Left lung (tissue), 10 donors: ENCODE measurements around the gene NEGR1. TPM values are rescaled to one million over a fixed set of nuclear protein-coding genes. Genes with fewer than 3 reads are reported as not detected.

ENCODE experiments used
- ATAC-seq: fragments of 200-7000 bp; cut with Tn5 transposase; one replicate; pipeline ENCODE4 v1.9.1; 2020; ENCODE audit warnings: moderate library complexity
- DNase-seq, 4 donors: peaks; one replicate each; pipeline ENCODE4 v3.0.0-alpha.2; 2013 to 2020
- H3K27ac ChIP-seq, 2 donors: fragments of 200-600 bp; sonication (generic) in 1 of 2; one replicate each; pipeline versions ENCODE4 v1.5.0 to v1.8.0; 2020 to 2021
- H3K27me3 ChIP-seq, 2 donors: fragments of 200-600 bp; sonication (generic) in 1 of 2; one replicate each; pipeline versions ENCODE4 v1.5.0 to v1.8.0; 2020 to 2021
- H3K36me3 ChIP-seq, 2 donors: fragments of 200-600 bp; sonication (generic) in 1 of 2; one replicate each; pipeline versions ENCODE4 v1.5.0 to v1.8.0; 2020 to 2021
- H3K4me1 ChIP-seq, 2 donors: fragments of 200-600 bp; one replicate each; pipeline ENCODE4 v1.8.0; 2021
- H3K4me3 ChIP-seq, 2 donors: fragments of 200-600 bp; sonication (generic) in 1 of 2; one replicate each; pipeline versions ENCODE4 v1.5.0 to v1.8.0; 2020 to 2021; ENCODE audit warnings: mild to moderate bottlenecking in 1 of 2
- H3K9me3 ChIP-seq, 2 donors: fragments of 200-600 bp; sonication (generic) in 1 of 2; one replicate each; pipeline versions ENCODE4 v1.5.0 to v1.8.0; 2020 to 2021
- CTCF ChIP-seq, 2 donors: fragments of 200-600 bp; sonication (generic) in 1 of 2; IDR thresholded peaks; one replicate each; pipeline versions ENCODE4 v1.5.0 to v1.8.0; 2021; ENCODE audit warnings: antibody characterized with exemption in 2 of 2
- intact Hi-C, 2 donors: fragments of 100-400 bp; cut with DNase I; formaldehyde crosslinking; loops; one replicate each; pipeline versions ENCODE4 v1.11.2 to v1.14.2; 2022
- polyA plus RNA-seq, 6 donors: library from polyadenylated mRNA; unstranded; fragments of 120-200 nt; gene quantifications; one replicate each; pipeline ENCODE4 v1.2.1, GENCODE V29; 2013; ENCODE audit not compliant: insufficient read length in 6 of 6
- total RNA-seq, 2 donors: library from RNA; stranded (reverse); fragmentation: NEBNext Ultra II Directional; extraction: Animal tissue kit (Norgen Biotek cat#: 25700); gene quantifications; one replicate each; pipeline ENCODE4 v1.2.1, GENCODE V29; 2021
- donor health status: DM: no; HTN: yes; CAD: no.
- donor health status: DM: no; HTN: no; CAD: no.

NEGR1 gene
- total and polyA plus RNA-seq, 8 donors: 2.4 to 5.7 (median 3.5) TPM

- peaks cover 0 to 2% of the 10 kb centered on the region in 2 donors for H3K9me3 ChIP-seq
- H3K4me1 ChIP-seq: no peaks in the 10 kb centered on the region
- ATAC-seq: no peak
- H3K27me3 ChIP-seq: no peaks in the 10 kb centered on the region
- intact Hi-C loops: no loop called here
- DNase-seq: no peak
- no peaks in the 10 kb centered on the region for H3K36me3 ChIP-seq
- no peak overlapping the region for H3K4me3 ChIP-seq
- no peak for TF ChIP-seq CTCF (IDR thresholded peaks at IDR 0.05)
- H3K27ac ChIP-seq: no peak overlapping the region
Observed at GRCh38 chr1:71743862-71744261, 538.5 kb downstream of the NEGR1 start.

- no peaks in the 10 kb centered on the region for H3K36me3 ChIP-seq
- no peak for TF ChIP-seq CTCF (IDR thresholded peaks at IDR 0.05)
- H3K27me3 ChIP-seq: no peaks in the 10 kb centered on the region
- H3K4me3 ChIP-seq: no peak overlapping the region
- no peak overlapping the region for H3K27ac ChIP-seq
- no peaks in the 10 kb centered on the region for H3K4me1 ChIP-seq
- H3K9me3 ChIP-seq: peaks cover 0 to 2% of the 10 kb centered on the region in 2 donors
- DNase-seq (no peak), ATAC-seq (no peak)
- intact Hi-C loops: no loop called here
Observed at GRCh38 chr1:71738910-71739309, 543.4 kb downstream of the NEGR1 start.

GRCh38 chr1:71738256-71738655 is 544.1 kb downstream of the NEGR1 start:
- DNase-seq: no peak
- H3K36me3 ChIP-seq: no peaks in the 10 kb centered on the region
- TF ChIP-seq CTCF (IDR thresholded peaks at IDR 0.05): no peak
- ATAC-seq: no peak
- peaks cover 0 to 2% of the 10 kb centered on the region in 2 donors for H3K9me3 ChIP-seq
- no peak overlapping the region for H3K27ac ChIP-seq
- H3K4me3 ChIP-seq: no peak overlapping the region
- H3K4me1 ChIP-seq: no peaks in the 10 kb centered on the region
- intact Hi-C loops: no loop called here
- no peaks in the 10 kb centered on the region for H3K27me3 ChIP-seq

GRCh38 chr1:71737768-71738167 is 544.6 kb downstream of the NEGR1 start:
- intact Hi-C loops: no loop called here
- no peak overlapping the region for H3K4me3 ChIP-seq
- ATAC-seq (no peak), DNase-seq (no peak)
- H3K4me1 ChIP-seq: no peaks in the 10 kb centered on the region
- no peaks in the 10 kb centered on the region for H3K36me3 ChIP-seq
- TF ChIP-seq CTCF (IDR thresholded peaks at IDR 0.05): no peak
- H3K27me3 ChIP-seq: no peaks in the 10 kb centered on the region
- peaks cover 0 to 2% of the 10 kb centered on the region in 2 donors for H3K9me3 ChIP-seq
- no peak overlapping the region for H3K27ac ChIP-seq

- intact Hi-C loops: no loop called here
- no peaks in the 10 kb centered on the region for H3K27me3 ChIP-seq
- TF ChIP-seq CTCF (IDR thresholded peaks at IDR 0.05): no peak
- H3K9me3 ChIP-seq: no peaks in the 10 kb centered on the region
- H3K27ac ChIP-seq: no peak overlapping the region
- DNase-seq (no peak), ATAC-seq (no peak)
- H3K4me1 ChIP-seq: no peaks in the 10 kb centered on the region
- no peaks in the 10 kb centered on the region for H3K36me3 ChIP-seq
- H3K4me3 ChIP-seq: no peak overlapping the region
Observed at GRCh38 chr1:71733121-71733520, 549.2 kb downstream of the NEGR1 start.
